ENCODE results near the gene KRT6A. TPM values are rescaled to one million over a fixed set of nuclear protein-coding genes. Genes with fewer than 3 reads are reported as not detected.

KRT6A gene
- polyA plus RNA-seq, 1 donor (not counting 4 experiments of a cell fraction or from before 2014, with no cell fraction given) = 12,338 TPM

GRCh38 chr12:52537101-52537500, 44.0 kb upstream of the KRT6A start:
- DNase-seq (ENCODE audit: low read depth, low spot score) = no peak
- dilution Hi-C loops (cut with MboI; ENCODE audit: extremely low pct_ligation_motif_present, low sequenced_read_pairs) = no loop called here
- Histone ChIP-seq H3K9ac (ENCODE audit: control insufficient read depth, extremely low read depth, insufficient read depth, low read length) (no peak overlapping the region), H3K27ac (ENCODE audit: control insufficient read depth, insufficient read depth, low read length) (no peak overlapping the region), H3K4me2 (ENCODE audit: control insufficient read depth, extremely low read depth, insufficient read depth, low read depth, low read length) (no peak overlapping the region), H3K4me3 (ENCODE audit: control insufficient read depth in 2 of 3, extremely low read depth in 1 of 3, insufficient read depth in 2 of 3, low read depth in 1 of 3, low read length in 3 of 3) (no peak overlapping the region), H3K9me1 (ENCODE audit: control insufficient read depth, extremely low read depth, insufficient read depth, low read length) (no peaks in the 10 kb centered on the region), H3K9me3 (ENCODE audit: control insufficient read depth, low read depth, low read length) (no peaks in the 10 kb centered on the region), H2AFZ (ENCODE audit: control insufficient read depth, low read length) (no peak overlapping the region), H4K20me1 (ENCODE audit: control insufficient read depth, extremely low read depth, insufficient read depth, low read length) (no peaks in the 10 kb centered on the region), H3K4me1 (ENCODE audit: control insufficient read depth, extremely low read depth, insufficient read depth, low read length) (peaks cover 19% of the 10 kb centered on the region), H3K79me2 (ENCODE audit: control insufficient read depth, insufficient read depth, low read length) (no peaks in the 10 kb centered on the region), H3K36me3 (ENCODE audit: control insufficient read depth in 2 of 2, extremely low read depth in 1 of 2, insufficient read depth in 2 of 2, low read length in 2 of 2) (no peaks in the 10 kb centered on the region), H3K27me3 (ENCODE audit: control insufficient read depth, extremely low read depth, insufficient read depth, low read length) (no peaks in the 10 kb centered on the region)
- no peak for TF ChIP-seq EZH2 (IDR thresholded peaks at IDR 0.05; ENCODE audit: low read length)
- TF ChIP-seq CTCF (optimal IDR thresholded peaks at IDR 0.05 in 1 of 3, IDR thresholded peaks at IDR 0.05 in 1 of 3, conservative IDR thresholded peaks at IDR 0.05 in 1 of 3; ENCODE audit: extremely low read depth in 1 of 3, insufficient read depth in 2 of 3, low read length in 3 of 3) = no peak
- no peak for FAIRE-seq

DNA sequence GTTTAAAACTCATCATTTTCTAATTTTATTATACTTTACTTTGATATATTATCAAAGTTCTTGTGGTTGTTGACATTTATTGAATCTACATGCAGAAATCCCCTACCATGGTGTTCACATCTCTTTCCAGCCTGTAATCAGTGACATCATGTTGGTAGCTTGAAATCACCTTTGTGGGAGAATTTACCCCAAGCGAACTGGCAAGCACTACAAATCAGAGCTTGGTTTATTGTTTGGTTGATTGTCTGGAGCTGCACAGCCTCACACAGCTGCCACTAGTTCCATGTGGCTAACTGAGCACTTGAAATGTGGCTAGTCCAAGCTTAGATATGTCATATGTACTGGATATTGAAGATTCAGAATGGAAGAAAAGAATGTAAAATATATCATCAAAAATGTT, 42.5 kb upstream of the KRT6A start:
- no peak for FAIRE-seq
- Histone ChIP-seq H3K79me2 (ENCODE audit: control insufficient read depth, insufficient read depth, low read length) (no peaks in the 10 kb centered on the region), H3K4me3 (ENCODE audit: control insufficient read depth in 2 of 3, extremely low read depth in 1 of 3, insufficient read depth in 2 of 3, low read depth in 1 of 3, low read length in 3 of 3) (no peak overlapping the region), H3K4me1 (ENCODE audit: control insufficient read depth, extremely low read depth, insufficient read depth, low read length) (peaks cover 19% of the 10 kb centered on the region), H3K27ac (ENCODE audit: control insufficient read depth, insufficient read depth, low read length) (no peak overlapping the region), H3K9me3 (ENCODE audit: control insufficient read depth, low read depth, low read length) (no peaks in the 10 kb centered on the region), H3K9me1 (ENCODE audit: control insufficient read depth, extremely low read depth, insufficient read depth, low read length) (no peaks in the 10 kb centered on the region), H3K27me3 (ENCODE audit: control insufficient read depth, extremely low read depth, insufficient read depth, low read length) (no peaks in the 10 kb centered on the region), H4K20me1 (ENCODE audit: control insufficient read depth, extremely low read depth, insufficient read depth, low read length) (no peaks in the 10 kb centered on the region), H3K4me2 (ENCODE audit: control insufficient read depth, extremely low read depth, insufficient read depth, low read depth, low read length) (no peak overlapping the region), H3K36me3 (ENCODE audit: control insufficient read depth in 2 of 2, extremely low read depth in 1 of 2, insufficient read depth in 2 of 2, low read length in 2 of 2) (no peaks in the 10 kb centered on the region), H3K9ac (ENCODE audit: control insufficient read depth, extremely low read depth, insufficient read depth, low read length) (no peak overlapping the region), H2AFZ (ENCODE audit: control insufficient read depth, low read length) (no peak overlapping the region)
- DNase-seq (ENCODE audit: low read depth, low spot score) = no peak
- dilution Hi-C loops (cut with MboI; ENCODE audit: extremely low pct_ligation_motif_present, low sequenced_read_pairs) = no loop called here
- TF ChIP-seq CTCF (optimal IDR thresholded peaks at IDR 0.05 in 1 of 3, IDR thresholded peaks at IDR 0.05 in 1 of 3, conservative IDR thresholded peaks at IDR 0.05 in 1 of 3; ENCODE audit: extremely low read depth in 1 of 3, insufficient read depth in 2 of 3, low read length in 3 of 3) = no peak

All from keratinocyte (primary cell).